Kidney tubule cell (primary cell): ENCODE results near the gene TGFBR1.
A peak's percentile ranks its signal among the peaks of the same experiment; 100 is the strongest.

ENCODE experiments used
- DNase-seq: peaks from one replicate; pipeline ENCODE4 v3.0.0-alpha.2; 2018; ENCODE audit warnings: low spot score

TGFBR1 gene

GRCh38 chr9:99137225-99137624 is 32.3 kb downstream of the TGFBR1 start:
- peak; percentile 43 for DNase-seq

- DNase-seq: no peak
These were observed 33.0 kb downstream of the TGFBR1 start for GRCh38 chr9:99137891-99138290.

GRCh38 chr9:99138424-99139284 is 33.7 kb downstream of the TGFBR1 start:
- DNase-seq: no peak

DNA sequence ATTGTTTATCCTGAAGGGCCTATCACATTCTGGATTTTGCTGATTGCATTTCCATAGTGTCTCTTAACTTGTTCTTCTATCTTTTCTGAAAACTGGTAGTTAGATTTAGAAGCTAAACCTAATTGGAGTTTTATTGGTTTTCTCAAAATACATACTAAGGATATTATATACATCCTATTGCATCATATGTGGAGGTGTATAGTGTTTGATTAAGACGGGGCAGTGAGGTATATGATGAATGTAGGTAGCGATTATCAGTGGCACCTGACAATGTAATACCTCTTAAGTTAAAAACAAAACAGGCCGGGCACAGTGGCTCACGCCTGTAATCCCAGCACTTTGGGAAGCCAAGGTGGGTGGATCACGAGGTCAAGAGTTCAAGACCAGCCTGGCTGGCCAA is 35.0 kb downstream of the TGFBR1 start:
- DNase-seq: no peak

DNA sequence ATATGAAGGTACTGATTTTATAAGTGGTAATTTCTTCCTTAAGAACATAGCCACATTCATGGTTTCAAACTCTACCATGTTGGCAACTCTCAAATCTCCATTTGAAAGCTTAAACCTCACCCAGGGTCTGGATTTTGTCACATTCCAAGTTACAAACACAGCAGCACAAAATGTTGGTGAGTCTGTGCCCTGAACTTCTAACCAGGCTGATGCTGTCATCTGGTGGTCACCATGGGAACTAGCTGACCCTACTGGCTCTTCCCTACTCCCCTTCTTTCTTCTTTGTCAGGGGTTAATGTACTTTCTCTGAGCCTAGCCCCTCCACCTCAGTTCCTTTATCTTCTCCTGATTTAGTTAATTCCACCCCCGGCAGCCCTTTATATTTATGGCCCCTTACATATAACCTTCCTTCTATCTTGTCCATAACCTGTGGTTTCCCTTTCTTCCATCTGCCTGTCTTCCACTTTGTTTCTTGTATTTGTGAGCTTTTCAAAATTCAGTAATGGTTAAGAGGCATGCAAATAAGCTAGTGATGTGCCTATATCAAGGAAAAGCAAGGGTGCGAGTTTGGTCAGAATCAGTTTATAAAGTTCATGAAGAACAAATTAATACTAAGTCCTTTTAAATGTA is 35.9 kb downstream of the TGFBR1 start:
- DNase-seq: peak; percentile 58

DNA sequence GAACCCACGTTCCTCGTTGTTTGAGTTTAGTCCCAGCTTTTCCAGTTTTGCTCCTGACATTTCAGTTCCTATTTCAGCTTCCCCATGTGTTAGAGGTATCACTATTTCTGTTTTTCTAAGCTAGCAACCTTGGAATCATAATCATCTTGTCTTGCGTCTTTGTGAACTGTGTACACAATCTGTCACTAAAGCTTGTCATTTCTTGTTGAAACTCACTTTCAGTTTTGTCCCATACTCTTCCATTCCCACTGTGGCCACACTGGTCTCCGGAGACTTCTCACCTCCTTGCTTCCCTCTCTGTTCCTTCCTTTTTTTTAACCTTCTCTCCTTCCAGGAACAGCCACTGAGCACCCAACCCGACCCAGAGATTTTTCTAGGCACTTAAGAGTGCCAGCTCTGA is 36.9 kb downstream of the TGFBR1 start:
- DNase-seq: no peak

DNA sequence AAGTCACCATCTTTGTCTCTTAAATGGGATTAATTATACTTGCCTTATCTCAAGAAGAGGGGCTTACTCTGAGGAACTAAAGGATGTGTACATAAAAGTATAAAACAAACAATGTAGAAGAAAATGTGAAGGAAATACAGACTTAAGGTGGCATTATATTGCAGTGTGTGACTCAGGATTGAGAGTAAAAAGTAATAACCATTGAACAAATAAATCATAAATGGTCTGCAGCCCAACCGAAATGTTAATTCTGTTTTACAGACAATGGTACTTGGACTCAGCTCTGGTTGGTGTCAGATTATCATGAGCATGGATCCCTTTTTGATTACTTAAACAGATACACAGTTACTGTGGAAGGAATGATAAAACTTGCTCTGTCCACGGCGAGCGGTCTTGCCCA is 37.4 kb downstream of the TGFBR1 start:
- no peak for DNase-seq

- DNase-seq: peak; percentile 17
These were observed 38.7 kb downstream of the TGFBR1 start for GRCh38 chr9:99143655-99144054.

- DNase-seq: no peak
These were observed 40.1 kb downstream of the TGFBR1 start for GRCh38 chr9:99144966-99145365.

- DNase-seq: no peak
These were observed 41.7 kb downstream of the TGFBR1 start for GRCh38 chr9:99146574-99146973.

GRCh38 chr9:99147177-99147576 is 42.3 kb downstream of the TGFBR1 start:
- no peak for DNase-seq

DNA sequence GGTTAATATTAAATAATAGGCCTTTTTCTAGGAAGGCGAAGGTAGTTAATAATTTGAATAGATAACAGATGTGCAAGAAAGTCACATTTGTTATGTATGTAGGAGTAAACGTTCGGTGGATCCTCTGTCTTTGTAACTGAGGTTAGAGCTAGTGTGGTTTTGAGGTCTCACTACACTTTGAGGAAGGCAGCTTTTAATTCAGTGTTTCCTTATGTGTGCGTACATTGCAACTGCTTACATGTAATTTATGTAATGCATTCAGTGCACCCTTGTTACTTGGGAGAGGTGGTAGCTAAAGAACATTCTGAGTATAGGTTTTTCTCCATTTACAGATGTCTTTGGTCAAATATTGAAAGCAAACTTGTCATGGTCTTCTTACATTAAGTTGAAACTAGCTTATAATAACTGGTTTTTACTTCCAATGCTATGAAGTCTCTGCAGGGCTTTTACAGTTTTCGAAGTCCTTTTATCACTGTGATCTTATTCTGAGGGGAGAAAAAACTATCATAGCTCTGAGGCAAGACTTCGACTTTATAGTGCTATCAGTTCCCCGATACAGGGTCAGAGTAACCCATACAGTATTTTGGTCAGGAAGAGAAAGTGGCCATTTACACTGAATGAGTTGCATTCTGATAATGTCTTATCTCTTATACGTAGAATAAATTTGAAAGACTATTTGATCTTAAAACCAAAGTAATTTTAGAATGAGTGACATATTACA is 45.7 kb downstream of the TGFBR1 start:
- DNase-seq: no peak

GRCh38 chr9:99154356-99154755 is 49.4 kb downstream of the TGFBR1 start:
- DNase-seq: no peak

DNA sequence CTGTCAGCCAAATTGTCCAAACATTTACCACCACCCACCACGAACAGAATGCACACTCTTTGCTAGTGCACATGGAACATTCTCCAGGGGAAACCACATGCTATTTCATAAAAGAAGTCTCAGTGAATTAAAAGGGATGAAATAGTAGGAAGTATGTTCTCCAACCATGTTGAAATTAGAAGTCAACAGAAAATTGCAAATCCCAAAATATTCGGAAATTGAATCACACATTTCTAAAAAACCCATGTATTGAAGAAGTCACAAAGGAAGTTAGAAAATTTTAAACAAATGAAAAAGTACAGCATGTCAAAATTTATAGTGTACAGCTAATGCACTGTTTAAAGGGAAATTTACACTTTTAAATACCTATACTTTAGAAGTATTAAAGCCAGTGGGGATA is 50.8 kb downstream of the TGFBR1 start:
- peak; percentile 35 for DNase-seq

DNA sequence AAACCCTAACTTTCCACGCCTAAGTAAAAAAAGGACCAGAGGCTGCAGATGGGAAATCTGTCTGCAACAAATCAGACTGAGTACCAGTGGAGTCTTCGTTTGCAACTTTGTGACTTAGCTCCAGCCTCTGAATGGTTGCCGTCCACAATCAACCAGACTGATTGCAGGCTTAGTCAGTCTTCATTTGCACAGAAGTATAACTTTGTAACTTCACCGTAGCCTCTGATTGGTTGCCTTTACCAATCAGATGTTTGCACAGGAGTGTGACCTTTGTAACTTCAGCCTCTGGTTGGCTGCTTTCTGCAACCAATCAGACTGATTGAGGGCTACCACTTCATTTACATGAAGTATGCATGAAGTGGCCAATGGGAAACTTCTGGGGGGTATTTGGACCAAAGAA is 53.7 kb downstream of the TGFBR1 start:
- DNase-seq: no peak

DNA sequence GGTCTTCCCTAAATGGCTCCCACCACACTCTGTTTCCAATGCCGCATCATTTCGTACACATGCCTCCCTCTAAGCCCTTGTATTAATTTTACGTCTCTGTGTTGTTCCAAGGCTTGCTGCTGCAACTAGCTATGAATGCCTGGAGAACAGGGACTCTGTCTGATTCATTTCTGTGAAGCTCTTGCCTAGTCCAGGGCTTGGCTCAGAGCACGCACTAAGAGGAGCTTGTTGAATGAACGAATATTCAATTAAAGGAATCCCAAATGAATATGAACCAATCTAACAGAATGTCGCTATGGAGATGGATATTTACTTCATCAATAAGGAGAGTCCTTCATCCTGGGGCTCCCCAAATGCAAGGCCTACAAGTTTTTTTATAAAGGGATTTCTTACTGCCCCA is 55.3 kb downstream of the TGFBR1 start:
- DNase-seq: no peak

- DNase-seq: peak; percentile 40
These were observed 57.9 kb downstream of the TGFBR1 start for GRCh38 chr9:99162759-99163364.

- DNase-seq: no peak
These were observed 61.2 kb downstream of the TGFBR1 start for GRCh38 chr9:99166149-99166548.

DNA sequence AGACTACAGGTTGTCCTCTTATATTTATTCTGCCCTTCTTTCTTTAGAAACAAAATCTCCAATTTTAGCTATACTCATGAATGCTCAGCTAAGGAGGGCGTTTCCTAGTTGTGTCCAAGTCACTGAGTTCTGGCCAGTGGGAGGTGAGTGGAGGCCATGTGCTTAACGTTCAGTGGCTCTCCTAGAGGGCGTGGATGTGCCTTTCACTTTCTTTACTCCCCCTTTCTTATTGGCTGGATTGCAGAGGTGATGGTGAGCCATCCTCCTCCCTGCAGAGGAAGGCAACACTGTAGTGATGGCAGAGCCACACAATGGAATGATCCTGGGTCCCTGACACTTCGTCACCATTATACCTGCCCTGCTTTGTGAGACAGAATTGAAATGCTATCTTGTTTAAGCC is 62.2 kb downstream of the TGFBR1 start:
- no peak for DNase-seq

GRCh38 chr9:99167694-99168093 is 62.8 kb downstream of the TGFBR1 start:
- DNase-seq: no peak

DNA sequence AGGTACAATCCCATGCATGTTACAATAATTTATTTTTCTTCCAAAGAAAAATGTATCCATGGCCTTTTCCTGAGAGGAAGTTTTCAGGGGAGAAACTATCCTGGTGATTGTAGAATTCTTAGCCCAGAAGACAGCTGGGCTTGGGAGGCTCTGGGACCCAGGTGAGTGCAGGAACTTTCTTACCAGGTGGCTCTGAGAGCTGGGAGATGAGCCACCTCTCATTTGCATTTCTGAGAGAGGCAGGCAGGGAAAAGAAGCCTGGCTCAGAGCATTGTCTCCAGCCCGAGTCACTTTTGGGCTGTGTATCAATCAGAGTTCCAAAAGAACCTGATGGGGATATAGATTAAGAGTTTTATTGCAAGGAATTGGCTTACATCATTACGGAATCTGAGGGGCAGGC is 64.2 kb downstream of the TGFBR1 start:
- no peak for DNase-seq

DNA sequence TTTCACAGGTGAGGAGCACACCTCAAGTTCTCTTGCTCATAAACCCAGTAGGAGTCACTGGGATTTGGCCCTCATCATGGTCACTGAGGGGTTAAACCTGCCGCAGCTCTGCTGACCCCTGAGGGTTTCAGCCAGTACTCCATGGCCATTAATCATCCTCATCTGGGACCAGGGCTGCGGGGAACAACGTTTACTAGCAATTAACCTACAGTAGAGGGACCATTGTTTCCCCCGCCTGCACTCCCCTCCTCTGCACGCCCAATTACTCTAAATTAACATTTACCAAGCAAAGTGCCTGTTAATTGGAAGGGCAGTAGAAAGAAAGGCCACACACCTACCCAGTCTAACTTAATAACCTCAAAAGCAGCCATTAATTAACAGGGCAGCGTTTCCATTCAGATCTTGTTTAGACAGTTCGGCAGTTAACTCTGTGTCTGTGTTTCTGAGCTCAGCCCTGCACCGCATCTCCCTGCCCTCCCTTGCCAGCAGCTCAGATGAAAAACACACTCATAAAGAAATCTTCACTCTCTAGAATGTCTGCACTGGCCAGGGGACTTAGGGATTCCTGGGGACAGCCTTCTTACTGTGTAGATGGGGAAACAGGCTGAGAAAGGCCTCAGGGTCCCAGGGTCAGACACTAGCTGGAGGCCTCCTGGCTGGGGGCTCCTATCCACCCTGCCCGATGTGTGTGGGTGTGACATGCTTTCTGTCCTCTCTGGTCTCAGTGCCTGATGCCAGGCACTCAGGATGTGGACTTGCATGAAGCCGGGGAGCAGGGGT is 65.3 kb downstream of the TGFBR1 start:
- no peak for DNase-seq
